COLO668 (cell line): ENCODE results near the gene SP100.
A peak's percentile ranks its signal among the peaks of the same experiment; 100 is the strongest.
"Not testable (repeated sequence)": the region's sequence is repeated elsewhere in the genome, so short reads cannot be mapped to it uniquely, and the experiment has no call there.

ENCODE experiments used
- DNase-seq: peaks from one replicate; lab custom pipeline; 2025; ENCODE audit not compliant: unreplicated experiment; lab: John Stamatoyannopoulos, UW

Gene SP100

GRCh38 chr2:230457073-230457768 is 41.2 kb downstream of the SP100 start:
- DNase-seq, result no peak

GRCh38 chr2:230457793-230458192 is 41.8 kb downstream of the SP100 start:
- no peak for DNase-seq

DNA sequence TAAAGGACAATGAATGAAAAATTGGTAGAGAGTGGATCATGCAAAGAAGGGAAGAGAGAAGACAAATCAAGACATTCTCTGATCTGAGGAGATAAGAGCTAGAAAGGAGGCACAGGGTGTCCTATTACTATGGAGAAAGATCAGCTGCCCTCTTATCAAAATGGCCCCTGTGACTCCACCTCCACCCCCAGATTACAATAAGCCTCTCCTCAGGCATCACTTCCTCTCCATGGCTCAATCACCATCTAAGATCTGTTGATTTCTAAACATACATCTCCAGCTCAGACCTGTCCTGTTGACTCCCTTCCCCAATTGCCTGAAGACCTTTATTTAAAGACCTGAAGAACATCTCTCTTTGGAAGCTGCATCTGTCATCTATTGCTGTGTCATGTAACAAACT is 43.2 kb downstream of the SP100 start:
- no peak for DNase-seq

DNA sequence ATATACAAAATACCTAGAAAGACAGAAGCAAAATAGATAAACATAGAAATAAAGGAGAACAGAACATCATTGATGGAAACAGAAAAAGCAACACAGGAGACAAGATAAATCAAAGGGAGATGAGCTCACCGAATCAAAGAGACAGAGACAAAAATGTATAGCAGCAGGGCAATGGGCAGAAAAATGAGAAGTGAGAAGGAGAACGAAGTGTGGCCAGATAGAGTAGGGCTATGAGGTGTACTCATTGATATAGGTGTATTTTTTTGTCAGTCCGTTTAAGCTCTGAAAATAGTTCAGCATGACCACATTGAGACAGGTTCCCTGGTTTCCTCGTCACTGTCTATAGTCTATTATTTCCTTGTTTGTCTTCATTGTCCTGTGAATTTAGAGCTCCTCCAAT is 55.1 kb downstream of the SP100 start:
- DNase-seq, result no peak

DNA sequence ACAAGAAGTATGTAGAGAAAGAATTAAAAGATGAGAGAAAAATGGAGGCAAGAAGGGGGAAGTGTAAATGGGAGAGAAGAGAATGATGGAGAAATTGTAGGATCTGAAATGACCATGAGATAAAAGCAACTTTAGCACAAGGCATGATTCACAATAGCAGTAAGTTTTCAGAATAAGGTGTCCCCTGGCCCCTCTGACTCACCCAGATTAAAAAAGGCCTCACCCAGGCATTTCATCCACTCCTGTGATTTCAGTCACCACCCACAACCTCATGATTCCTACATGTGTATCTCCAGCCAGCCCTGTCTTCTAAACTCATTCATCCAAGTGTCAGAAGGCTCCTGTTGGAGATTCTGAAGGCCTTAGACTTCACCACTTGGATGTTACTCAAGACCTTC is 56.6 kb downstream of the SP100 start:
- no peak for DNase-seq

DNA sequence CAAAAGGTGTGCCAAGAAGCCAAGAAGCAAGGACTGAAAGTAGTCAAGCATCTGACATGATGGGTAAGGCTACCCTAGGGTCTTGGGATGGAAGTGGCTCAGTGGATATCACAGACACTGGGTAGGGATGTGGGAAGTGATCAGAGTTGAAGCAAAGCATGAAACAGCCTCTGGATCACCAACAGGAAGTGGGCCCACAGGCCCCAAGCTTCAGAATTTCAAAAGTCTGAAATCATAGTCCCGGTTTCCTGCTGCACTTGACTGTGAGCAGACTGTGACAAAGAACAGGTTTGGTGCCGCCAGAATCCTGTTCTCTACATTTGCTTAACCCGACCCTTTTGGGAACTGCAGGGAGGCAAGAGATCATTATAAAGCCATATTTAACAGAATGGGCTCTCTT is 57.4 kb downstream of the SP100 start:
- no peak for DNase-seq

DNA sequence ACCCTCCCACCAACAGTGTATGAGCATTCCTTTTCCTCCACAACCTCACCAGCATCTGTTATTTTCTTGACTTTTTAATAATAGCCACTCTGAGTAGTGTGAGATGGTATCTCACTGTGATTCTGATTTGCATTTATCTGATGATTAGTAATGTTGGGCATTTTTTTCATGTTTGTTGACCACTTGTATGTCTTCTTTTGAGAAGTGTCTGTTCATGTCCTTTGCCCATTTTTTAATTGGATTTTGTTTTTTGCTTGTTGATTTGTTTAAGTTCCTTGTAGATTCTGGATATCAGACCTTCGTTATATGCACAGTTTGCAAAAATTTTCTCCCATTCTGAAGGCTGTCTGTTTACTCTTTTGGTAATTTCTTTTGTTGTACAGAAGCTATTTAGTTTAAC is 59.1 kb downstream of the SP100 start:
- no peak for DNase-seq

DNA sequence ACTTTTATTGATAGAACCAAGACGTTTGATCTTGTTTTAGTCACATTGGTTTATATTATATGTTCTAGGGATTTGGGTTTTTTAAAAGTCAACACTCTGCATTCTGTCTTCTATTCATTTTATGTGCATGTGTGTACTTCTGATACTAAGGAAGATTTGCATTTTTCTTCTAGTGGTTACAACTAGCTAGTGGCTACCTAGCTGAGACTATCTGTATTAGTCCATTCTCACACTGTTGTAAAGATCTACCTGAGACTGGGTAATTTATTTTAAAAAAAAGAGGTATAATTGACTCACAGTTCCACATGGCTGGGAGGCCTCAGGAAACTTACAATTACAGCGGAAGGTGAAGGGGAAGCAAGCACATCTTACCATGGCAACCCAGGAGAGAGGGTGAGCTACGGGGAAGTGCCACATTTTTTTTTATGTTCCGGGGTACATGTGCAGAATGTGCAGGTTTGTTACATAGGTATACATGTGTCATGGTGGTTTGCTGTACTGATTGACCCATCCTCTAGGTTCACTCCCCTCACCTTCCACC is 69.9 kb downstream of the SP100 start:
- DNase-seq, result no peak

DNA sequence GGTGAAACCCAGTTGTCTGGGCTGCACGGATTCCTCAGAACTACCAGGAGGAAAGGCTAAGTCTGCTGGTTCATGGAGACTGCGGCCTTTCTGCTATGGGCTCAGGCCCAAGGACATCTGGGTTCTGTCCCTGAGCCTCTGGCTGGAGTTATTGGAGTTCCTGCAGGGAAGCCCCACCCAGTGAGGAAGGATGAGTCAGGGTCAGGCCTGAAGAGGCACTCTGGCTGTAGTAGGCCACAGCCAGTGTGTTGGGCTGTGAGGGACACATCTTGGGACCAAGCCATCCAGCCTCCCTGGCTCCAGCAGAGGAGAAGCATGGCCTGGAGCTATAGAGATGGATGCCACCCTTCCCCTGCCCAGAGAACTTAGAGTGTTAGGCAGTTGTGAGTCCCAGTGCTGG is 75.2 kb downstream of the SP100 start:
- not testable (repeated sequence) for DNase-seq

DNA sequence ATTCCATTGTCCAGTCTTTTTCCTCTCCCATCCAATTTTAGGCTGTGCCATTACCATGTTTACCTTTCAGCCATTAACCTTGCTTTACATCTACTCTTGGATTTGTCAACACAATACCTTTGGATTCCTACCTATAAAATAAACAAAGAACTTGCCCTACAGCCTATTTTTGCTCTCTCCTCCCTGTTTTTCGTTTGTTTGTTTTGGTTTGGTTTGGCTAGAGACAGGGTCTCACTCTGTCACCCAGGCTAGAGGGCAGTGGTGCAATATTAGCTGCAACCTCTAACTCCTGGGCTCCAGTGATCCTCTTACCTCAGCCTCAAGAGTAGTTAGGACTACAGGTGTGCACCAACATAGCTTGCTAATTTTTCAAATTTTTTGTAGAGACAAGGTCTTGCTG is 76.1 kb downstream of the SP100 start:
- no peak for DNase-seq

GRCh38 chr2:230494980-230495379 is 79.0 kb downstream of the SP100 start:
- no peak for DNase-seq

- no peak for DNase-seq
These were observed 80.9 kb downstream of the SP100 start for GRCh38 chr2:230496891-230497290.

DNA sequence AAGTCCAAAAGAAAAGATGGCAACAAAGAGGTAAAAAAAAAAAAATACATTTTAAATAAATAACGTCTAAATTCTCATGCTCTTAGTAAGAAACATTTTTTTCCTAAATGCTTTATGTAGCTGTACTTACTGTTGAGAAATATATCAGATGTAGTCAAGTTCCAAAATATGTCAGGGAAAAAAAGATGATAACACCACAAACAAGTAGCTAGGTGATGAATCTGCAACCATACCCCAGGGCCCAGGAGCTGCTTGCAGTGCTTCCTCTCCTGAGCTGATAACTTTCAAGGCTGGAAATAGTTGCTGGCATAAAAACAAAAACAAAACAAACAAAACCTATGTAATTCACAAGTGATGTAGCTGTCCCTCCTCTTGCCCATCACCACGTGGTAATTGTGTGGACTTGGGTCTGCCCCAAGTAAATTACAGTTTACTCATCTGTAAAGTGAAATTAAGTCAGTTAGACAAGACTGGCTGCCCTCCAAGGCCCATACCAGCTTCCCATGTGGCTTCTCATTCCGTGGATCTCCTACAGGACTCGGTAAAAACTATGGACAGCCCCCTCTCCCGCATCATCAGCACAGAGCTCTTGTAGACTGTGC is 82.6 kb downstream of the SP100 start:
- DNase-seq, result no peak

DNA sequence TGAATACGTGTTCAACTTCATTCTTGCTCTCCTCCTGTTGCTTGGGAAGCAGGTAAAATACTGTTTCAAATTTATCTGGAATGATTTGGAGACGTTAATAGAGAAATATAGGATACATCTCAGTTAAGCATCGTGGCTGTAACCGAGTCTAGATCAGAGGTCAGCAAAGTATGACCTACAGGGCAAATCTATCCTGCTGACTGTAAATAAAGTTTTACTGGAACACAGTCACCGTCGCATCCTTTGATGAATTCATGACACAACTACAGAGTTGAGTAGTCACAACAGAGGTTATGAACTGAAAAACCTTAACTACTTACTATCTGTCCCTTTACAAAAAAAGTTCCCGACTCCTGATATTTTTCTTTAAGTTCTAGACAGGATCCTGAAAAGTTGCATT is 86.6 kb downstream of the SP100 start:
- no peak for DNase-seq

DNA sequence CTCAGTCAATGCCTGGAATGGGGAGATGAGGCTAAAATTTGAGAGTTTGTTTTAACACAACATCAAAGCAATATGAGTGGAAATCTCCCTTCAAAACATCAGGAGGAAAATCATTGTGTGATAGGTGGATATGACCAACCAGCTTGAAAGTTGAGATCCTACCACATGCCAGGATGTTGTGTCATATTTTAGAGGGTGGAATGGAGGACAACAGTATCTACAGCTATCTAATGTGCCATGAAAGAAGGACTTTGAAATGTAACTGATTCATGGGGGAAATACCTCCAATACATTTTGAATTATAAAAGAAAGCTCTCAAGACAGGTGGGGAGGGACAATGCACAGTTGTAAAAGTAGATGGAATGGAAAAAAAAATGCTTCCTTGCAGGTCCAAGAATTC is 87.8 kb downstream of the SP100 start:
- no peak for DNase-seq

- DNase-seq, result no peak
These were observed 89.2 kb downstream of the SP100 start for GRCh38 chr2:230505162-230505561.

GRCh38 chr2:230512955-230513748 is 97.2 kb downstream of the SP100 start:
- no peak for DNase-seq

DNA sequence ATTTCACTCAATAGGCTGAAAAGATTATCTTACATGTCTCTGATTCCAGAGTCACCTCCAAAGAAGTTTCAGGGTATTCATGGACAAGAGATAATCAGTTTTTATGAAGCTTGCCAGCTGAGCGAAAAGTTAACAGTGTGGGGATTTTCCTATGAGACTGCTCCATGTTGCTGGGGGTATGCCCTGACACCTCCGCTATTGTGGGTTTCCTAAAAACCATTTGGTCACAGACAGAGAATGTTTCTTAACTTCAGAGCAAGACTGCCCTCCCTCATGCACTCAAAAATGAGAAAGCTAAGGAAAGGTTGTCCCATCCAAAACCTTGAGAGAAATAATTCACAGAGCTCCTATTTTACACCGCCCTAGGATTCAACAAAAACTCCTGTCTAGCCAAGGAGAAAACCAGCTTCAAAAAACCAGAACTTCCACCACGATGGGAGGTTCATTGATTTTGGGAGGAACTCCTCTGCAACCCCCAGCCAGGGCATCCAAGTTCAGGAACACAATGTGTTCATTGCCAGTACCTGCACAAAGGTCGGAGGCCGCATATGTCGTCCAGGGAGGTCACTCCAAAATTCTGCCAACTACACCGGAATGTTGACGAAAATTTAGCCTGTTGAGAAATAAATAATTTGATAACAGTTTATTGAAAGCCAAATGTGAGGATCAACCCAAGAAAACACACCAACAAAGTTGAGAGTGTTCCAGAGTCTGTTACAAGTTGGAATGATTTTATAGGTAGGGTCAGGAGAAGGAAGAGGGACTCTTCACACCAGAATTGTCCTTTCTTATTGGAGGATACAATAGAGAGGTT is 104.3 kb downstream of the SP100 start:
- DNase-seq, result no peak

GRCh38 chr2:230520875-230521155 is 104.8 kb downstream of the SP100 start:
- DNase-seq, result no peak

GRCh38 chr2:230521386-230521785 is 105.4 kb downstream of the SP100 start:
- DNase-seq, result no peak

GRCh38 chr2:230525682-230526081 is 109.7 kb downstream of the SP100 start:
- peak; percentile 5 for DNase-seq
